HG03432 (cell line): Measurements from ENCODE around the gene CPPED1.

Experiments
- ATAC-seq: cut with Tn5 transposase; IDR thresholded peaks from one replicate; pipeline ENCODE4 v1.9.1; 2021; ENCODE audit warnings: mild to moderate bottlenecking, moderate library complexity; ENCODE audit not compliant: unreplicated experiment

The CPPED1 gene

GRCh38 chr16:12613131-12613991 lies 190.3 kb downstream of the CPPED1 start:
- peak; percentile 70 for ATAC-seq

DNA sequence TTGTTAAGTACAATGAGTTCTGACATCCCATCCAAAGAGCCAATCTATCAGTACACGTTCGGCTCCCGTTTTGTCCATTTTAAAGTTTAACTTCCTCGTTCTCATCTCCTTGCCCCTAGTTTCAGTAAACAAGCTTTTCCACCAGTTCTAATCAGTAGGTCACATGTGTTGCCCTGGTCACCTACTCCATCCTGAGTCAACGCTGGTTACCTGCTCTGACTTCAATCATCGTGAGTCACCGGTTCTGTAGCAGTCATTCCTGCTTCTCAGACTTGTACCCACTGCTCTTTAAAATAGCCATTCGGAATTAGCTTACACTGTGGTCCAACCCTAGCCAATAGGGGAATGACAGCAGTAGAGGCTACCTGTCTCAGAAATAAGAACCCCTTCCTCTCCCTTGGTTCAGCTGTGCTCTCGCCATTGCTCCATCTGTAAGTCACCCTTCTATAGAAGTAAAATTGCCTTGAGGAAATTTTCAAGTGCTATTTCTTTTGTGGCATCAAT lies 191.0 kb downstream of the CPPED1 start:
- ATAC-seq: no peak

GRCh38 chr16:12611916-12612597 lies 191.6 kb downstream of the CPPED1 start:
- ATAC-seq: no peak

GRCh38 chr16:12611006-12611477 lies 192.6 kb downstream of the CPPED1 start:
- ATAC-seq: no peak

DNA sequence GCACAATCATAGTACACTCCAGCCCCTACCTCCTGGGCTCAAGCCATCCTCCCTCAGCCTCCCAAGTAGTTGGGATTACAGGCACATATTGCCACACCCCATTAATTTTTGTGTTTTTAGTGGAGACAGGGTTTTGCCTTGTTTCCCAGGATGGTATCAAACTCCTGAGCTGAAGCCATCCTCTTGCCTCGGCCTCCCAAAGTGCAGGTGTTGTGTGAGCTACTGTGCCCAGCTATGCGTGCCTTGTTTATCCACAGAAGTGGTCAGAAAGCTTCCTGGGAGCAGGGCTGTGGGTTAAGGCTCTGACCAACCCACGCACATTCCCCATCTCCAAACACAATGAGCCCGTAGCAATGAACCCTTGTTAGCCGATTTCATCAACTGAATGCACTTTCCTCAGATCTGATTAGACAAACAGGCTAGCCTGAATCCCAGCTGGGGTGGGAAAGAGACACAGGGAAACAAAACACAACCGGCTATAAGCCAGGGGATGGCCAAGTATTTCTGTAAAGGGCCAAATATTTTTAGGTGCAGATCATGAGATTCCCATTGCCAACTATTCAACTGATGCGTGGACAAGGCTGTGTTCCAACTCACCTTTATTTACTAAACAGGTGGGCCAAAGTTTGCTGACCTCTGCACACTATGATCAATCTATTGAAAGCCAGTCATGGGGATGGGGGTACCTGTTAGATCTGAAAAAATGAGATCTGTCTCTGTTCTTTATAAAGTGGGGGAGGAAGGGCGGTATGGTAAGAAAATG lies 193.6 kb downstream of the CPPED1 start:
- ATAC-seq: no peak
